Stimulated activated effector memory CD8-positive, alpha-beta T cell treated with anti-CD3 and anti-CD28 coated beads, Interleukin-12 subunit alpha, Interleukin-12 subunit beta, amount 100 ng/mL, for 72 hours (primary cell): ENCODE data around the gene ASTN2.

Source experiments
- ATAC-seq: fragments of 150-1000 bp; cut with Tn5 transposase; 2 replicates; pipeline ENCODE4 v1.10.0; 2021
- DNase-seq, 2 donors: peaks; one replicate each; pipeline ENCODE4 v3.0.0; 2021 to 2022; ENCODE audit warnings: low spot score in 2 of 2
- H3K27ac Mint-ChIP-seq: one replicate; pipeline ENCODE4 v1.8.0; 2022; ENCODE audit warnings: mild to moderate bottlenecking, mixed read lengths
- H3K36me3 Mint-ChIP-seq: one replicate; pipeline ENCODE4 v1.8.0; 2022; ENCODE audit warnings: mild to moderate bottlenecking, mixed read lengths
- H3K4me1 Mint-ChIP-seq: one replicate; pipeline ENCODE4 v1.8.0; 2022; ENCODE audit warnings: mixed read lengths
- H3K4me3 Mint-ChIP-seq: one replicate; pipeline ENCODE4 v1.8.0; 2022; ENCODE audit warnings: mild to moderate bottlenecking, mixed read lengths
- H3K9me3 Mint-ChIP-seq: one replicate; pipeline ENCODE4 v1.8.0; 2022; ENCODE audit warnings: mixed read lengths

The ASTN2 gene

GRCh38 chr9:116555556-116556155, 859.2 kb downstream of the ASTN2 start:
- no peaks in the 10 kb centered on the region for H3K4me1 Mint-ChIP-seq
- H3K4me3 Mint-ChIP-seq = no peak overlapping the region
- no peak for ATAC-seq
- DNase-seq = no peak
- no peaks in the 10 kb centered on the region for H3K36me3 Mint-ChIP-seq
- H3K27ac Mint-ChIP-seq = no peak overlapping the region
- H3K9me3 Mint-ChIP-seq = no peaks in the 10 kb centered on the region

GRCh38 chr9:116555119-116555518, 859.7 kb downstream of the ASTN2 start:
- no peak overlapping the region for H3K4me3 Mint-ChIP-seq
- H3K9me3 Mint-ChIP-seq = no peaks in the 10 kb centered on the region

GRCh38 chr9:116550696-116551436, 864.0 kb downstream of the ASTN2 start:
- no peak overlapping the region for H3K27ac Mint-ChIP-seq
- H3K9me3 Mint-ChIP-seq = no peaks in the 10 kb centered on the region
- H3K4me3 Mint-ChIP-seq = no peak overlapping the region
- ATAC-seq (no peak), DNase-seq (no peak)
- peaks cover 6% of the 10 kb centered on the region for H3K4me1 Mint-ChIP-seq
- peaks cover 6% of the 10 kb centered on the region for H3K36me3 Mint-ChIP-seq

More at GRCh38 chr9:116555119-116555518, 859.7 kb downstream of the ASTN2 start:
- Mint-ChIP-seq H3K36me3 (no peaks in the 10 kb centered on the region), H3K4me1 (no peaks in the 10 kb centered on the region), H3K27ac (no peak overlapping the region)
- DNase-seq (no peak), ATAC-seq (no peak)

DNA sequence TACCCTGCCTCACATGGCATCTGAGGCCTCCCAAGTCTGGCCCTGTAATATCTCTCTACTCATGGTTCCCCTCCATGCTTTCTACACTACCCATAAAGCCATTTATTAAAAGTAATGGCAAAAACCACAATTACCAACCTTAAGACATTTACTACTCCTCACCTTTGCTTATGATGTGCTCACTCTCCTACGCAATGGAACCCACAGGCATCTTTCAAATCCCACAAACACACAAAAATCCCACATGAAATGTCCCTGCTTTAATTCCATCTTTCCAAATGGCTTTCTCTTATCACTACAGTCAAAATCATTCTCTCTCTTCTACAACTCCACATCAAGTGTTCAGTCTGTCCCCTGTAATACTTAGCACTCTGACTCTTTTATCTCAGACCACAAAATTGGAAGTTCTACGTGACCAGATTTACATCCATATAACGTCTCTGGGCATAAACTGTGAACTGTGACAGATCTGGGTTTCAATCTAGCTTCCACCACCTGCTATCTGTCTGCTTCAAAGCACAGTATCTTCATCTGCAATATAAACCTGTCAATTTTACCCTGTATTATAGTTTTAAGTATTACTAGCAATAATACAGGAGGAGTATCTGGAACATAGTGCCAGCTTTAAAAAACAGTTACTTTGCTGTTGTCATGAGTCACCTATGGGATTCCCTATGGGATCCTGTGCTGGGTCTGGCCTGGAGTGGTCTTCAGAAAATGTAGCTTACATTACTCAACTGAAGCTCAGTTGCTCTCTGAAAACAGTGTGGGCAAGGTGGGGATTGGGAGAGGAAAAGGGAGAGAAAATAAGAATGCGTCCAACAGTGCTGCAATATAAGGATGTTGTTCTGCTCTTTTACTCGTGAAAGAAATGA, 864.8 kb downstream of the ASTN2 start:
- Mint-ChIP-seq H3K4me1 (peaks cover 6% of the 10 kb centered on the region), H3K36me3 (peaks cover 6% of the 10 kb centered on the region), H3K9me3 (no peaks in the 10 kb centered on the region), H3K27ac (no peak overlapping the region), H3K4me3 (no peak overlapping the region)
- DNase-seq (no peak), ATAC-seq (no peak)

DNA sequence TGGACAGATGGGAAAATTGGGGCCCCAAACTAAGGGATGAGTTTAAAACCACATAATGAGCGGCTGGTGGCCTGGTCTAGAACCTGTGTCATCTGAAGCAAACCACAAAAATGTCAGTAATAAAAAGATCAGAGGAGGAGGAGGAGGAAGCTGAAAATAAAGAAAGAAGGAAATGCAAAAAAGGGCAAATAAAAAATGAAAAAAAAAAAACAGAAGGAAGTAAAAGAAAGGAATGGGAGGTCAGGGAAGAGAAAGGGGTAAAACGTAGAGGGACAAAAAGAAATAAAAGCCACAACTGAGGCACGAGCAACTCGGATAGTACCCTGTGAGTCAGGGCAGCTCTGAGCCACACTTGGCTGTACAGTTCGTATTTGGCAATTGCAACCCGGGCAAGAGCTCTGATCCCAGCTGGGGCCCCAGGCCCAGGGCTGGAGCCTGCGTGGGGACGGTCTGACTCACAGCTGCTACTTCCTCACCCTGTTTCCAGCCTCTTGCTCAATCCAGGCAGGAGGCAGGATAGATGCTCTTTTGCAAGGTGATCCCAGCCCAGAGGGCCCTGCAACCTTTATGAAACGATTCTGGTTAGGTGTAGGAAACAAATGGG, 865.7 kb downstream of the ASTN2 start:
- Mint-ChIP-seq H3K4me1 (peaks cover 6% of the 10 kb centered on the region), H3K4me3 (no peak overlapping the region), H3K27ac (no peak overlapping the region), H3K9me3 (no peaks in the 10 kb centered on the region), H3K36me3 (peaks cover 6% of the 10 kb centered on the region)
- no peak for DNase-seq
- ATAC-seq = no peak

DNA sequence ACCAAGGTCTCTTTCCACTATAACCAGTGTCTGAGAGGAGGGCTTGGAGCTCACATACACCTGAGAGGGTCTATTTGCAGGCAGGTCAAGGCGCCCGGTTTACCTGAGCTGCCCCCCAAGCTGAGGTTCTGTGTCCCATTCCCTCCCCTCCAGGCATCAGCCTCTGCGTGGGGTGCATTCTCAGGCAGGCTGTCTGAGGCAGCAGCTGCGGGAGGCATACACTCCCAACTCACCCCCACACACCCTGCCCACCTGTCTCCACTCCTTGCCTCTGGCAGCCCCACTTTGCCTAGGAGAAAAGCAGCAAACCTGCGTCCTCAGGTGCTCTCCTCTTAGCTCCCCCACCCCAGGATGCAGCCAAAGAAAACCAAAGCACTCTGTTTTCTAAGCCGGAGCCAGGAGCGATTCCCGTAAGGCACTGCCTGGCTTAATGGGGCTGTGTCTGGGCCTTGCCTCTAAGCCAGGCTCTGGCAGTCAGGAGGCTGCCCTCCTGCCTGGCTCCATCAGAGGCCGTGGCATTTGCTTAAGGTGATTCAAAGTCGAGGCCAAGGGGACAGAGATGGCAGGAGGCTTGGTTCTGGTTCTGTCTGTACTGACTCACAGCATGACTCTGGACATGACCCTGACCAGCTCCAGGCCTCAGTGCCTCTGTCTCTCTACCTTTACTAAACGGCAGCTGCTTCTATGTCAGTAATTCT, 867.0 kb downstream of the ASTN2 start:
- H3K9me3 Mint-ChIP-seq = no peaks in the 10 kb centered on the region
- H3K4me1 Mint-ChIP-seq = peaks cover 6% of the 10 kb centered on the region
- ATAC-seq (peak; percentile 27), DNase-seq (no peak)
- no peak overlapping the region for H3K27ac Mint-ChIP-seq
- no peak overlapping the region for H3K4me3 Mint-ChIP-seq
- H3K36me3 Mint-ChIP-seq = peaks cover 6% of the 10 kb centered on the region

DNA sequence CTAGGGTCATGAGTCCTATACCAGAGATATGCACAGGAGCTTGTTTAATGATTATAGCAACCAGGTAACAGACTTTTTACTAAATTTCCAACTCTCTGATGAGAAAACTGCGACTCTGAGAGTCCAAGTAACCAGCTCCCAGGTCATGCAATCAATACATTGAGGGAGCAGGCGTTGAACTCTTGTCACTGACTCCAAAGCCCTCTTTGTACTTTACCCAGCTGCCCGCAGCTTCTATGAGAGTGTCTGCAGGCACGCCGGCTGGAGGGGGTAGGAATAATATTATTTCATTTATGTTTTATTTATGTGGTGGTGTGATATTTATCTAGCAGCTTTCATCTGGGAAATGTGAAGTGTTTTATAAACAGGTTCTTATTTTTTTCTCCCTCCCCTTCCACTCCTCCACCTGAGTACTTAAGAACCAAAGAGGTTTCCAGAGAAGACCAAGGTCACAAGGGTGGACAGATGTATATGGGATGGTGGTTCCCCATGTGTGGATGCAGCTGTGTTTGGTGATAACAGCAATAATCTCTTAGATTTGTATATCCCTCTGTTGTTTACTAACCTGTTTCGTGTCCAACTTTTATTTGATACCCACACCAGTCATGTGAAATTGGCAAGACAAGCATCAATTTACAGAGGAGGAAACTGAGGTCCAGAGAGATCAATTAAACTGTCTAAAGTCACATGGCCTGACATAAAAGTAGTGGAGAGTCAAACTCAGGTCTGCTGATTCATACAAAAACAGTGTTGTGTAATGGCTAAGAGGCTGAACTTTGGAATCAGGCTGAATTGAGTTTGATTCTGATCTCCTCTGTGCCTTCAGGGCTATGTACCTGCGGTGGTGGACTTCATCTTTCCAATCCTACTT, 867.9 kb downstream of the ASTN2 start:
- Mint-ChIP-seq H3K4me3 (no peak overlapping the region), H3K27ac (no peak overlapping the region), H3K4me1 (peaks cover 6% of the 10 kb centered on the region), H3K36me3 (peaks cover 6% of the 10 kb centered on the region), H3K9me3 (no peaks in the 10 kb centered on the region)
- ATAC-seq (no peak), DNase-seq (no peak)

GRCh38 chr9:116544896-116545295, 870.0 kb downstream of the ASTN2 start:
- Mint-ChIP-seq H3K4me3 (no peak overlapping the region), H3K36me3 (peaks cover 6% of the 10 kb centered on the region), H3K4me1 (peaks cover 6% of the 10 kb centered on the region), H3K9me3 (no peaks in the 10 kb centered on the region), H3K27ac (no peak overlapping the region)
- DNase-seq = no peak
- no peak for ATAC-seq

DNA sequence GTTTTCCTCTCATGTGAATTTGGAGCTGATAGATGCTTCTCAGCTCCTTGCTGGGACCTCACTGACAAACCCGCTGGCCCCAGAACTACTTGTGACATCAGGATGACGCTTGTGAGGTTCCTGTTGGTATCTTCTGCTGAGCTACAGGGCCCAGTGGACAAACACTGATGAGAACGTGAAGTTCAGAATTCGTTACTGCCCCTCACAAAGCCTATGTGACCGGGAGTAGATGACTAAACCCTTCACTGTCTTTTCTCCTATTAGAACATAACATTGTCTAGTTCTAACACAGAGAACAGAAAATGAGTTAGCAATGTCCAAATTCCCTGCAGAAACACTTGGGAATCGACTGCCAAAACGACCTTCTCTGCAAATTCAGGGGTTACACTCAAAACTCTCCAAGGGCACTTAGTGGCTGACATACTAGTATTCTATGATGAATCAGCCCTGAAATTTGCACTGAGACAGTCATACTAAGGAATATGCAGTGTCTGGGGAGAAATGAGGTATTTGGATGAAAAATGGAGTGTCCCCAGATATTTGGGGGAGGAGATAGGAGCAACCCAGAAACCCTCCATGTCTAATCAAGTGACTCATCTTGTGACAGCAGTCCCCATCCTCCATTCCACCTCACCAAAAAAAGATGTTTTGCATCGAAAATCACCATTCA, 871.0 kb downstream of the ASTN2 start:
- Mint-ChIP-seq H3K9me3 (peaks cover 3% of the 10 kb centered on the region), H3K36me3 (peaks cover 2% of the 10 kb centered on the region), H3K4me3 (no peak overlapping the region), H3K27ac (no peak overlapping the region), H3K4me1 (peaks cover 2% of the 10 kb centered on the region)
- DNase-seq (no peak), ATAC-seq (no peak)

DNA sequence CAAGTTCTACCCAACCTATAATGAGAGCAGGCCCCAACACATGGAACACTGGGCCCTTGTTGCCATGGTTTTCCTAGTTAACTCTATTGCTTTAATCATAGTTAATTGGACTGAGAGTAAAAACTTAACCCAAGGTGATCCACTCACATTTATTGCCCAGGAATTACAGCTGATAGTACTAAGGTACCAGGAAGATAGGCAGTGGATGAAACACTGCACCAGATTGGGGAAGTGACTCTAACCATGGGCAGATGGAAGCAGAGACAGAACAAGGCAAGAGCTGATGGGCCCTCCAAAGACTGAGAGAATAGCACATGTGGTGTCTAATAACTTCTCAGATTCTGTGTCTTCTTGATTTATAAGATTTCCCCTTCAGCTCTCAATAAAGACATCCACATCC, 873.5 kb downstream of the ASTN2 start:
- no peak for ATAC-seq
- no peak overlapping the region for H3K27ac Mint-ChIP-seq
- no peaks in the 10 kb centered on the region for H3K36me3 Mint-ChIP-seq
- no peaks in the 10 kb centered on the region for H3K4me1 Mint-ChIP-seq
- no peak overlapping the region for H3K4me3 Mint-ChIP-seq
- peaks cover 12% of the 10 kb centered on the region for H3K9me3 Mint-ChIP-seq
- no peak for DNase-seq

- ATAC-seq (no peak), DNase-seq (no peak)
- Mint-ChIP-seq H3K4me3 (no peak overlapping the region), H3K9me3 (peaks cover 12% of the 10 kb centered on the region), H3K27ac (no peak overlapping the region), H3K4me1 (no peaks in the 10 kb centered on the region), H3K36me3 (no peaks in the 10 kb centered on the region)
These were observed 875.3 kb downstream of the ASTN2 start for GRCh38 chr9:116539549-116539948.

DNA sequence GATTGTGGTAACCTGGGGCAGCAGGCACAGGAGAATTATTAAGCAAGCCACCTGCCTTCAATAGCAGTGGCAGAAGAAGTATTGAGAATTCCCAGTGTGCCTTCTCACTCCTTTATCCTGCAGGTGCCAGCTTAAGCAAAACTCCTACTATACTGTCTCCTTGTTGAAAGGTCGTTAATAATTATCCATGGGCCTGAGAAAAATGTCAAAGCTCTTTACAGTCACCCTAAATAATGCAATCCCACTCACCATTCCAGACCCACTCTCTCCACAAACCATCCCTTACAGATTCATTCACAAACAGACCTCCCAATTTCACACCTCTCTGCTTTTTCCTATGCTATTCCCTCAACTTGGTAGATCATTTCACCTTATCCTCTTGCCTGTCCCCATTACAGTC, 889.2 kb downstream of the ASTN2 start:
- DNase-seq (no peak), ATAC-seq (no peak)
- no peak overlapping the region for H3K27ac Mint-ChIP-seq
- no peaks in the 10 kb centered on the region for H3K4me1 Mint-ChIP-seq
- no peak overlapping the region for H3K4me3 Mint-ChIP-seq
- H3K9me3 Mint-ChIP-seq = peaks cover 15% of the 10 kb centered on the region
- H3K36me3 Mint-ChIP-seq = no peaks in the 10 kb centered on the region

DNA sequence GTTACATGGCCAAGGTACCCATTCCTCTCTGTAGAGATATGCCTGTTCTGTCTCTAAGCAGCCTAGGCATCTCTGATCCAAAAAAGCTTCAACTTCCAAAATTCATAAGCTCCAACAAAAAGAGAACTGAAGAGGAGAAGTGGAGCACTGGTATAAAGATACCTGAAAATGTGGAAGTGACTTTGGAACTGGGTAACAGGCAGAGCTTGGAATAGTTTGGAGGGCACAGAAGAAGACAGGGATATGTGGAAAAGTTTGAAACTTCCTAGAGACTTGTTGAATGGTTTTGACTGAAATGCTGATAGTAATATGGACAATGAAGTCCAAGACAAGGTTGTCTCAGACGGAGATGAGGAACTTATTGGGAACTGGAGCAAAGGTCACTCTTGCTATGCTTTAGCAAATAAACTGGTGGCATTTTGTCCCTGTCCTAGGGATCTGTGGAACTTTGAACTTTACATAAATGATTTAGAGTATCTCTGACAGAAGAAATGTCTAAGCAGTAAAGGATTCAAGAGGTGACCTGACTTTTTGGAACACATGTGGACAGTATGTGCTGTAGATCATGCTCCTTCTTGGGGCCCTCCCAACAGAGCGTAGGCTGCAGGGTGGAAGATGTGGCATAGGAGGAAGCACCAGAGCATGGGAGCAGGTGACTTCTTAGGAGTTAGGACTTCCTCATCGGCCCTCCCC, 889.9 kb downstream of the ASTN2 start:
- H3K9me3 Mint-ChIP-seq = peaks cover 16% of the 10 kb centered on the region
- DNase-seq (no peak), ATAC-seq (no peak)
- no peak overlapping the region for H3K4me3 Mint-ChIP-seq
- H3K36me3 Mint-ChIP-seq = no peaks in the 10 kb centered on the region
- H3K4me1 Mint-ChIP-seq = no peaks in the 10 kb centered on the region
- no peak overlapping the region for H3K27ac Mint-ChIP-seq
